HepG2 (cell line): ENCODE measurements around the gene CD109. TPM values are rescaled to one million over a fixed set of nuclear protein-coding genes. Genes with fewer than 3 reads are reported as not detected.
A peak's percentile ranks its signal among the peaks of the same experiment; 100 is the strongest.

ENCODE experiments used
- EEA1 ChIP-seq: sonication (generic); formaldehyde crosslinking; IDR thresholded peaks from 2 replicates; pipeline ENCODE4 v1.5.1; 2020; ENCODE audit warnings: mild to moderate bottlenecking, missing genetic modification reagents, borderline replicate concordance
- JUND ChIP-seq: sonication (generic); formaldehyde crosslinking; IDR thresholded peaks from 2 replicates; pipeline ENCODE4 v1.8.0; 2022; ENCODE audit warnings: mild to moderate bottlenecking, missing genetic modification reagents
- KDM5A ChIP-seq: fragments of 200-600 bp; sonication (generic); IDR thresholded peaks from 2 replicates; pipeline ENCODE4 v1.7.0; 2018; ENCODE audit warnings: antibody characterized with exemption, mild to moderate bottlenecking, low read length, borderline replicate concordance
- MEIS1 ChIP-seq: sonication (generic); formaldehyde crosslinking; IDR thresholded peaks from 2 replicates; pipeline ENCODE4 v1.9.0; 2021; ENCODE audit warnings: mild to moderate bottlenecking, missing genetic modification reagents, moderate library complexity, borderline replicate concordance
- SIN3A ChIP-seq: IDR thresholded peaks from 2 replicates; pipeline ENCODE4 v1.6.1; 2011; ENCODE audit warnings: low read depth, mild to moderate bottlenecking, control low read depth, low read length, borderline replicate concordance
- TBL1XR1 ChIP-seq: fragments of 150-350 bp; IDR thresholded peaks from 2 replicates; pipeline ENCODE4 v1.6.1; 2014; ENCODE audit warnings: borderline replicate concordance, low read length; ENCODE audit not compliant: partially characterized antibody
- ZNF12 ChIP-seq: sonication (generic); formaldehyde crosslinking; IDR thresholded peaks from 2 replicates; pipeline ENCODE4 v1.5.0; 2020; ENCODE audit warnings: missing genetic modification reagents
- ZNF329 ChIP-seq: sonication (generic); formaldehyde crosslinking; IDR thresholded peaks from 2 replicates; pipeline ENCODE4 v1.9.0; 2021; ENCODE audit warnings: low read depth, mild to moderate bottlenecking, missing genetic modification reagents
- ZNF484 ChIP-seq: sonication (generic); formaldehyde crosslinking; IDR thresholded peaks from 2 replicates; pipeline ENCODE4 v1.5.1; 2020; ENCODE audit warnings: mild to moderate bottlenecking, low read depth, missing genetic modification reagents, borderline replicate concordance
- ZNF644 ChIP-seq: IDR thresholded peaks from 2 replicates; pipeline ENCODE4 v1.6.1; 2016; ENCODE audit warnings: low read depth
- polyA plus RNA-seq, 8 experiments: library from polyadenylated mRNA; depleted of rRNA in 3 of 8; stranded (reverse) in 7 of 8; unstranded in 1 of 8; fragments of >200 nt; fragmentation: Illumina TruSeq in 4 of 8; extraction: Trizol in 4 of 8; gene quantifications; 2 replicates each; pipeline versions ENCODE4 v1.2.1 to v1.2.3, GENCODE V29; 2011 to 2016; ENCODE audit warnings: low read depth in 4 of 8, missing spikeins in 1 of 8, mixed read lengths in 1 of 8; ENCODE audit not compliant: insufficient read depth in 1 of 8
- total RNA-seq, 5 experiments: library from RNA; depleted of rRNA; stranded (reverse); fragments of >200 nt; fragmentation: Illumina TruSeq; extraction: Trizol; gene quantifications; 2 replicates each; pipeline ENCODE4 v1.2.3, GENCODE V29; 2016; ENCODE audit warnings: low read depth in 1 of 5
- TF ChIP-seq, protein P1 (sequence below), 2 experiments: sonication (generic) in 1 of 2; formaldehyde crosslinking in 1 of 2; IDR thresholded peaks; 2 replicates each; pipeline versions ENCODE4 v1.6.1 to v1.9.0; 2014 to 2022; ENCODE audit warnings: antibody characterized with exemption in 1 of 2, borderline replicate concordance in 1 of 2, inconsistent platforms in 1 of 2, low read depth in 1 of 2, missing genetic modification reagents in 1 of 2
- TF ChIP-seq, protein P2 (sequence below): sonication (generic); formaldehyde crosslinking; IDR thresholded peaks from 2 replicates; pipeline ENCODE4 v1.4.0; 2020; ENCODE audit warnings: mild to moderate bottlenecking, missing genetic modification reagents
- TF ChIP-seq, protein P3 (sequence below): sonication (generic); formaldehyde crosslinking; conservative IDR thresholded peaks from 2 replicates; pipeline ENCODE4 v1.8.0; 2022; ENCODE audit warnings: low read depth, missing genetic modification reagents

CD109 gene
- total and polyA plus RNA-seq, 2 of the 13 experiments (the other 11 are each of a cell fraction or from before 2014, with no cell fraction given): 0.93 to 2.1 TPM

DNA sequence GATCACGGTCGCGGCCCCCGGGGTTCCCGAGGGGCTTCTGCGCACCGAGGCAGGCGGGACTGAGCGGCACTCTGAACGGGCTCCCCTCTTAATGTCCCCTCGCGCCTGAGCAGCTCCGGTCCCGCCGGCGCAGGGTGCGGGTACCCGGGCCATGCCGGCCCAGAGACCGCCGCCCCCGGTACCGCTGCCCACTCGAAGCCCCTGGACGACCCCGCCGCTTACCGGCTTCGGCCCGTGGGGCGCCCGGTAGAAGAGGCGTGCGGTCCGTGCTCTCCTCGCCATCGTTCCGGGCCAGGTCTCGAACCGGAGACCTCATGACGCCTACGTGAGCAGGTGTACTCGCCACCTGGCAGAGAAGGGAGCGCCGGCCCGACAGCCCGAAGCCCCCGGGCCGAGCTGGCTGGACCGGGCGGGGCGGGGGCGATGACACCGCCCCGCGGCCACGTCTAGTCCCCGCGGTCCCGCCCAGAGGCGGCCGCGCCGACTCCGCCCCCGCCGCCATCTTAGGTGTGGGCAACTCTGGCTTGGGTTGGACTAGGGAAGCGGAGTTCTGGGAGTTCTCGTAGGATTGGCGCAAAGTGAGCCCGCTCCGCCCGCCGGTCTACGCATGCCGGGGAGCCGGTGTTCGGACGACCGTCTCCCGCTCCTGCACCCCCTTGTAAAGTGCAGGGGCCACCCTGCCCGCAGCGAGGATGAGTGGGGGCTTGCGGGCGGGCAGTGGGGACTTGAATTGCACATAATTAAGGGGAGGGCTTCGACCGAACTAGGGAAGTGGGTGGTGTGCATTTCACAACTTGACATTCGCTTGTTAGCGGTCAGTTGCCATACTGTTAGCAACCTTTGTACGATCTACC, 42.2 kb upstream of the CD109 start, which contains the start of gene SLC17A5 (continued):
- TF ChIP-seq, protein P1, sequence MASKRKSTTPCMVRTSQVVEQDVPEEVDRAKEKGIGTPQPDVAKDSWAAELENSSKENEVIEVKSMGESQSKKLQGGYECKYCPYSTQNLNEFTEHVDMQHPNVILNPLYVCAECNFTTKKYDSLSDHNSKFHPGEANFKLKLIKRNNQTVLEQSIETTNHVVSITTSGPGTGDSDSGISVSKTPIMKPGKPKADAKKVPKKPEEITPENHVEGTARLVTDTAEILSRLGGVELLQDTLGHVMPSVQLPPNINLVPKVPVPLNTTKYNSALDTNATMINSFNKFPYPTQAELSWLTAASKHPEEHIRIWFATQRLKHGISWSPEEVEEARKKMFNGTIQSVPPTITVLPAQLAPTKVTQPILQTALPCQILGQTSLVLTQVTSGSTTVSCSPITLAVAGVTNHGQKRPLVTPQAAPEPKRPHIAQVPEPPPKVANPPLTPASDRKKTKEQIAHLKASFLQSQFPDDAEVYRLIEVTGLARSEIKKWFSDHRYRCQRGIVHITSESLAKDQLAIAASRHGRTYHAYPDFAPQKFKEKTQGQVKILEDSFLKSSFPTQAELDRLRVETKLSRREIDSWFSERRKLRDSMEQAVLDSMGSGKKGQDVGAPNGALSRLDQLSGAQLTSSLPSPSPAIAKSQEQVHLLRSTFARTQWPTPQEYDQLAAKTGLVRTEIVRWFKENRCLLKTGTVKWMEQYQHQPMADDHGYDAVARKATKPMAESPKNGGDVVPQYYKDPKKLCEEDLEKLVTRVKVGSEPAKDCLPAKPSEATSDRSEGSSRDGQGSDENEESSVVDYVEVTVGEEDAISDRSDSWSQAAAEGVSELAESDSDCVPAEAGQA (IDR thresholded peaks at IDR 0.05; ENCODE audit: low read depth): peak; percentile 88
- TF ChIP-seq, protein P1 (CRISPR knock-in tag; IDR thresholded peaks at IDR 0.05; ENCODE audit: borderline replicate concordance): peak; percentile 63; the same call in 1 of the 2 replicates
- no peak for TF ChIP-seq EEA1
- TF ChIP-seq, protein P2, sequence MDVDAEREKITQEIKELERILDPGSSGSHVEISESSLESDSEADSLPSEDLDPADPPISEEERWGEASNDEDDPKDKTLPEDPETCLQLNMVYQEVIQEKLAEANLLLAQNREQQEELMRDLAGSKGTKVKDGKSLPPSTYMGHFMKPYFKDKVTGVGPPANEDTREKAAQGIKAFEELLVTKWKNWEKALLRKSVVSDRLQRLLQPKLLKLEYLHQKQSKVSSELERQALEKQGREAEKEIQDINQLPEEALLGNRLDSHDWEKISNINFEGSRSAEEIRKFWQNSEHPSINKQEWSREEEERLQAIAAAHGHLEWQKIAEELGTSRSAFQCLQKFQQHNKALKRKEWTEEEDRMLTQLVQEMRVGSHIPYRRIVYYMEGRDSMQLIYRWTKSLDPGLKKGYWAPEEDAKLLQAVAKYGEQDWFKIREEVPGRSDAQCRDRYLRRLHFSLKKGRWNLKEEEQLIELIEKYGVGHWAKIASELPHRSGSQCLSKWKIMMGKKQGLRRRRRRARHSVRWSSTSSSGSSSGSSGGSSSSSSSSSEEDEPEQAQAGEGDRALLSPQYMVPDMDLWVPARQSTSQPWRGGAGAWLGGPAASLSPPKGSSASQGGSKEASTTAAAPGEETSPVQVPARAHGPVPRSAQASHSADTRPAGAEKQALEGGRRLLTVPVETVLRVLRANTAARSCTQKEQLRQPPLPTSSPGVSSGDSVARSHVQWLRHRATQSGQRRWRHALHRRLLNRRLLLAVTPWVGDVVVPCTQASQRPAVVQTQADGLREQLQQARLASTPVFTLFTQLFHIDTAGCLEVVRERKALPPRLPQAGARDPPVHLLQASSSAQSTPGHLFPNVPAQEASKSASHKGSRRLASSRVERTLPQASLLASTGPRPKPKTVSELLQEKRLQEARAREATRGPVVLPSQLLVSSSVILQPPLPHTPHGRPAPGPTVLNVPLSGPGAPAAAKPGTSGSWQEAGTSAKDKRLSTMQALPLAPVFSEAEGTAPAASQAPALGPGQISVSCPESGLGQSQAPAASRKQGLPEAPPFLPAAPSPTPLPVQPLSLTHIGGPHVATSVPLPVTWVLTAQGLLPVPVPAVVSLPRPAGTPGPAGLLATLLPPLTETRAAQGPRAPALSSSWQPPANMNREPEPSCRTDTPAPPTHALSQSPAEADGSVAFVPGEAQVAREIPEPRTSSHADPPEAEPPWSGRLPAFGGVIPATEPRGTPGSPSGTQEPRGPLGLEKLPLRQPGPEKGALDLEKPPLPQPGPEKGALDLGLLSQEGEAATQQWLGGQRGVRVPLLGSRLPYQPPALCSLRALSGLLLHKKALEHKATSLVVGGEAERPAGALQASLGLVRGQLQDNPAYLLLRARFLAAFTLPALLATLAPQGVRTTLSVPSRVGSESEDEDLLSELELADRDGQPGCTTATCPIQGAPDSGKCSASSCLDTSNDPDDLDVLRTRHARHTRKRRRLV (CRISPR knock-in tag): no peak
- no peak for TF ChIP-seq ZNF12 (CRISPR knock-in tag)
- TF ChIP-seq ZNF329 (CRISPR knock-in tag): no peak
- no peak for TF ChIP-seq MEIS1 (CRISPR knock-in tag)
- TF ChIP-seq KDM5A: no peak; the same call in 1 of the 2 replicates
- no peak for TF ChIP-seq SIN3A
- no peak for TF ChIP-seq ZNF484 (CRISPR knock-in tag)
- TF ChIP-seq ZNF644 (CRISPR knock-in tag): no peak
- TF ChIP-seq TBL1XR1: no peak
- TF ChIP-seq JUND (CRISPR knock-in tag): no peak
- TF ChIP-seq, protein P3, sequence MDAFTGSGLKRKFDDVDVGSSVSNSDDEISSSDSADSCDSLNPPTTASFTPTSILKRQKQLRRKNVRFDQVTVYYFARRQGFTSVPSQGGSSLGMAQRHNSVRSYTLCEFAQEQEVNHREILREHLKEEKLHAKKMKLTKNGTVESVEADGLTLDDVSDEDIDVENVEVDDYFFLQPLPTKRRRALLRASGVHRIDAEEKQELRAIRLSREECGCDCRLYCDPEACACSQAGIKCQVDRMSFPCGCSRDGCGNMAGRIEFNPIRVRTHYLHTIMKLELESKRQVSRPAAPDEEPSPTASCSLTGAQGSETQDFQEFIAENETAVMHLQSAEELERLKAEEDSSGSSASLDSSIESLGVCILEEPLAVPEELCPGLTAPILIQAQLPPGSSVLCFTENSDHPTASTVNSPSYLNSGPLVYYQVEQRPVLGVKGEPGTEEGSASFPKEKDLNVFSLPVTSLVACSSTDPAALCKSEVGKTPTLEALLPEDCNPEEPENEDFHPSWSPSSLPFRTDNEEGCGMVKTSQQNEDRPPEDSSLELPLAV (CRISPR knock-in tag): no peak
